Activated T-helper 2 cell treated with anti-CD3 and anti-CD28 coated beads, Interferon-gamma antibody, Interleukin-2, Interleukin-4, amounts not matched to agents 10 μg/mL and 5 μg/mL and 100 μg/mL, durations not matched to agents 14 hours and 24 hours and 36 hours (primary cell): ENCODE results near the gene ACTG1. TPM values are rescaled to one million over a fixed set of nuclear protein-coding genes. Genes with fewer than 3 reads are reported as not detected.
"Not testable (repeated sequence)": the region's sequence is repeated elsewhere in the genome, so short reads cannot be mapped to it uniquely, and the experiment has no call there.

Source experiments
- DNase-seq: peaks from one replicate; pipeline ENCODE4 v3.0.0; 2021; ENCODE audit warnings: low spot score
- H3K27ac Mint-ChIP-seq: one replicate; pipeline ENCODE4 v1.8.0; 2021; ENCODE audit warnings: mixed read lengths
- H3K27me3 Mint-ChIP-seq: one replicate; pipeline ENCODE4 v1.8.0; 2021; ENCODE audit warnings: low read depth, mixed read lengths
- H3K36me3 Mint-ChIP-seq: one replicate; pipeline ENCODE4 v1.8.0; 2021; ENCODE audit warnings: low read depth, mixed read lengths
- H3K4me1 Mint-ChIP-seq: one replicate; pipeline ENCODE4 v1.8.0; 2021; ENCODE audit warnings: low read depth, mixed read lengths
- H3K4me3 Mint-ChIP-seq: one replicate; pipeline ENCODE4 v1.8.0; 2021; ENCODE audit warnings: low read depth, mild to moderate bottlenecking, moderate library complexity, mixed read lengths
- H3K9me3 Mint-ChIP-seq: one replicate; pipeline ENCODE4 v1.8.0; 2021; ENCODE audit warnings: mixed read lengths
- intact Hi-C: fragments of 100-400 bp; cut with micrococcal nuclease; formaldehyde crosslinking; loops from one replicate; pipeline ENCODE4 v1.15.1; 2023
- total RNA-seq: library from RNA; stranded (reverse); gene quantifications from 2 replicates; pipeline ENCODE4 v1.2.3, GENCODE V29; 2022

Gene ACTG1
- total RNA-seq, 1 donor from 2014 or later: 4,174 TPM

DNA sequence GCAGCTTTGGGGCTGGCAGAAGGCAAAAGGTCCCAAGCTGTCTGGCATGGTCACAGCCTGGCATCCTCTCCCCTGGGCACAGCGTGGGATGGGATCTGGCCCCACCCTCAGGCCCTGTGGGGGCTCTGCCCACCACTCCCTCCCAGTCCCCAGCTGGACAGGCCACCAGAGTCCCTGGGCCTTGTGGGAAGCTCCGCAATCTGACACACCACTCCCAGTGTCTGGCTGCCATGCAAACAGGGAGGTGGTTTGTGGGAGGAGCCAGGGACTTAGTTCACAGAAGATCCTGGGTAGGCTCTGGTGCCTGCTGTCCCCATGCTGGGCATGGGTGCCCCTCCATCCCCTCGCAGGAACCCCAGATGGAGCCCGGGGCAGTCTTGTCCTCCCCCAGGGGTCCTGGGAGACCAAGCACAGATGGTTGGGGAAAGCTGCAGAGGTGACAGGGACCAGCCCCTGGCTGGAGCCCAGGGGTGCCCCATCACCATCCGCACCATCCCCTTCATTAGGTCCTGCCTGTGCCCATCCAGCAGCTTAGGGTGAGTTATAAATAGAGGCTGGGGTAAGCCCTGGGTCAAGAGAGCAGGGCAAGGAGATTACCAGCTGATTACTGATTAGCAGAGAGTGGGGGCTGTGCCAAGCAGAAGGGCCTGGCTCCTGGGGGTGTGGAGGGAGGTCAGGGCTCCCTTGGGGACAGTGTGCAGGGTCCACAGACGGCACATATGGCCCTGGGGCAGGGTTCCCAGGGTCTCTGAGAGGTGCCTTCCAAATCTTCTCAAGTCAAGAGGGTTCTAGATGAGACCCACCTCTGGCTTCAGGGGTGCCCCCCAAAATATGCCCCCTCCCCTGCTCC, 21.8 kb upstream of the ACTG1 start:
- intact Hi-C loops: no loop called here
- H3K4me1 Mint-ChIP-seq: no peaks in the 10 kb centered on the region
- H3K36me3 Mint-ChIP-seq: peaks cover 9% of the 10 kb centered on the region
- no peaks in the 10 kb centered on the region for H3K9me3 Mint-ChIP-seq
- no peak for DNase-seq
- no peak overlapping the region for H3K4me3 Mint-ChIP-seq
- H3K27ac Mint-ChIP-seq: no peak overlapping the region
- H3K27me3 Mint-ChIP-seq: peaks cover 6% of the 10 kb centered on the region

GRCh38 chr17:81533339-81534141, 20.9 kb upstream of the ACTG1 start:
- Mint-ChIP-seq H3K36me3 (peaks cover 9% of the 10 kb centered on the region), H3K4me3 (no peak overlapping the region), H3K4me1 (no peaks in the 10 kb centered on the region), H3K9me3 (no peaks in the 10 kb centered on the region), H3K27ac (no peak overlapping the region), H3K27me3 (peaks cover 6% of the 10 kb centered on the region)
- DNase-seq: no peak
- intact Hi-C loops: no loop called here

DNA sequence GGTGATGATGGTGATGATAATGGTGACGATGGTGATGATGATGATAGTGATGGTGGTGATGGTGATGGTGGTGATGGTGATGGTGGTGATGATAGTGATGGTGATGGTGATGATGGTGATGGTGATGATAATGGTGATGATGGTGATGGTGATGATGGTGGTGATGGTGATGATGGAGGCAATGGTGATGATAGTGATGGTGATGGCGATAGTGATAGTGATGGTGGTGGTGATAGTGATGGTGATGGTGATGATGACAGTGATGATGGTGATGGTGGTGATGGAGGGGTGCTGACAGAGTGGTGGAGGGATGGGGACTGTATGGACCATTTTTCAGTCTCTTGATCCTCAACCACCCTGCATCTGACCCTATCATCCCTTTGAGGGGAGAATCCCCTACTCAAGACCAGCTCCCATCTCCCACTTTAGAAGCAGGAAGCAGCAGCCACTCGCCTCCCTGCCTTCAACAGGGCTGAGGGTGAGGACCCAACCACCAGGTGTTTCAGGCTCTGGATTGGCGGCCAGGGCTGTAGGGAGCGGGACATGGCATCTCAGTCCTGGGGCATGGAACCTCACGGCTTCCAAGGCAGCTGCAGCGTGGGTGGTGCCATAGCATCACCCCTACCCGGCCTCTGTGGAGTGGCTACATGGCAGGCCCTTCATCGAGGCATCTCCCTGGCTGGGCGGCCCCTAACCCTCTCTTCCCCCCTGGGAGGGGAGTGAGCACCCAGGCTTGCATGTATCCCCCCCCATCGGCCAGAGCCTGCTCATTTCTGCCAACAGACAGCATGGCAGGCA, 20.1 kb upstream of the ACTG1 start:
- Mint-ChIP-seq H3K27me3 (peaks cover 6% of the 10 kb centered on the region), H3K4me1 (no peaks in the 10 kb centered on the region), H3K9me3 (no peaks in the 10 kb centered on the region), H3K27ac (no peak overlapping the region), H3K4me3 (no peak overlapping the region), H3K36me3 (peaks cover 3% of the 10 kb centered on the region)
- intact Hi-C loops: no loop called here
- DNase-seq: no peak

DNA sequence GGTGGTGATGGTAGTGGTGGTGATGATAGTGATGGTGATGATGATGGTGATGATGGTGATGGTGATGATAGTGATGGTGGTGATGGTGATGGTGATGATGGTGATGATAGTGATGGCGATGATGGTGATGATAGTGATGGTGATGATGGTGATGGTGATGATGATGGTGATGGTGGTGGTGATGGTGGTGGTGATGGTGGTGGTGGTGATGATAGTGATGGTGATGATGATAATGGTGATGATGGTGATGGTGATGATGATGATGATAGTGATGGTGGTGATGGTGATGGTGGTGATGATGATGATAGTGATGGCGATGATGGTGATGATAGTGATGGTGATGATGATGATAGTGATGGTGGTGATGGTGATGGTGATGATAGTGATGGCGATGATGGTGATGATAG, 19.4 kb upstream of the ACTG1 start:
- DNase-seq, intact Hi-C loops, H3K4me1 Mint-ChIP-seq, H3K4me3 Mint-ChIP-seq, H3K36me3 Mint-ChIP-seq, H3K27ac Mint-ChIP-seq, H3K9me3 Mint-ChIP-seq, H3K27me3 Mint-ChIP-seq: not testable (repeated sequence)

- DNase-seq, H3K27me3 Mint-ChIP-seq, intact Hi-C loops, H3K9me3 Mint-ChIP-seq, H3K4me3 Mint-ChIP-seq, H3K27ac Mint-ChIP-seq, H3K4me1 Mint-ChIP-seq, H3K36me3 Mint-ChIP-seq: not testable (repeated sequence)
Observed at GRCh38 chr17:81531013-81531412, 18.4 kb upstream of the ACTG1 start.

- intact Hi-C loops: no loop called here
- Mint-ChIP-seq H3K9me3 (no peaks in the 10 kb centered on the region), H3K27me3 (no peaks in the 10 kb centered on the region), H3K4me1 (no peaks in the 10 kb centered on the region), H3K4me3 (no peak overlapping the region), H3K36me3 (no peaks in the 10 kb centered on the region), H3K27ac (no peak overlapping the region)
- no peak for DNase-seq
Observed at GRCh38 chr17:81529437-81529803, 16.8 kb upstream of the ACTG1 start.

- H3K4me1 Mint-ChIP-seq: no peaks in the 10 kb centered on the region
- no peak overlapping the region for H3K27ac Mint-ChIP-seq
- no peak overlapping the region for H3K4me3 Mint-ChIP-seq
- no peaks in the 10 kb centered on the region for H3K36me3 Mint-ChIP-seq
- intact Hi-C loops: no loop called here
- no peaks in the 10 kb centered on the region for H3K9me3 Mint-ChIP-seq
- no peaks in the 10 kb centered on the region for H3K27me3 Mint-ChIP-seq
- no peak for DNase-seq
Observed at GRCh38 chr17:81528651-81529436, 16.2 kb upstream of the ACTG1 start.

DNA sequence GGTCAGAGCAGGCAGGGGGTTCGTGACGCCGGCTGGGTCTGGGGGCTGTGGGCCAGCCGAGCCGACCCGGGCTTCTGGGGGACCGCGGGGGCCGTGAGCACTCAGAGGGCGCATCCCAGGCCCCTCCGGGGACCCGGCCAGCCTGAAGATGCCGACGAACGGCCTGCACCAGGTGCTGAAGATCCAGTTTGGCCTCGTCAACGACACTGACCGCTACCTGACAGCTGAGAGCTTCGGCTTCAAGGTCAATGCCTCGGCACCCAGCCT, 15.7 kb upstream of the ACTG1 start:
- intact Hi-C loops: no loop called here
- DNase-seq: no peak
- no peaks in the 10 kb centered on the region for H3K9me3 Mint-ChIP-seq
- no peak overlapping the region for H3K4me3 Mint-ChIP-seq
- H3K27ac Mint-ChIP-seq: no peak overlapping the region
- H3K4me1 Mint-ChIP-seq: no peaks in the 10 kb centered on the region
- no peaks in the 10 kb centered on the region for H3K36me3 Mint-ChIP-seq
- no peaks in the 10 kb centered on the region for H3K27me3 Mint-ChIP-seq

DNA sequence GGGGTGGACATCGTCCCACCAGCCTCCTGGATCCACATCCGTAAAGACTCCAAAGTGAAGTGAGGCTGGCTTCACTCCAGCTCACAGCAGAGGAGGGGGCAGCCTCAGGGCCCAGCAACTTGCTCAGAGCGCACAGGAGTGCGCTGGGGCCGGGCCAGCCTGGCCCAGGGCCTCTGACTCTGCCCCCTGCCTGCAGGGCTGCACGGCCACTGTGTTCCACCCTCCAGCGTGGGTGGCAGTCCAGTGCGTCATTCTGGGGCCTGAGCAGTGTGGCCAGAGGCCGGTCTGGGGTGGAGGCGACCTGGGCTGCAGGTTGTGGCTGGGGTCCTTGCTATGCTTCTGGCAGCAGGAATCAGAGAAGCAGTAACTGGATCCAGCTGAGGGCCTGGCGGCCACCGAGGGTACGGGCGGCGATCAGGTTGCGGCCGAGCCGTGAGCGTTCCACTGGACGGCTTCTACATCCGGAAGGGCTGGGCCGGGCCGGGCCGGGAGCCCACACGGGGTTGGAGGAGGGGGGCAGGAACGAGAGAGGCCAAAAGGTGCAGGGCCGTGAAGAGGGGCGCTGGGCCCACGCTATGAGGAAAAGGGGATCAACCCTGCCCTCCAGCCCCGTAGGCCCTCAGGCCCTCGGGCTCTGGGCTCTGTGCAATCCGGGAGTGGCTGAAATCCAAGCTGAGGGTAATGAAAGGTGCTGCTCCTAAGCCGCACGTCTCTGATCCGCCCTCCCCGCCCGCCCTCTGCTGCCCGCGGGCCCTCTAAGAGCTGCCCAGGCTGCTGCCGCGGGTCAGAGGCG, 15.2 kb upstream of the ACTG1 start, which contains the start of gene FSCN2:
Gene FSCN2, plus strand, starts transcription at position 787 of the 793 bp plus-strand sequence. CDS start 155 bp downstream, outside the sequence.
- Mint-ChIP-seq H3K4me1 (no peaks in the 10 kb centered on the region), H3K4me3 (no peak within 1 kb of the TSS), H3K36me3 (no peaks in the 10 kb centered on the region), H3K27me3 (no peaks in the 10 kb centered on the region), H3K27ac (no peak within 1 kb of the TSS), H3K9me3 (no peaks in the 10 kb centered on the region)
- DNase-seq: no peak
- intact Hi-C loops: no loop called here

GRCh38 chr17:81526662-81527571, 14.3 kb upstream of the ACTG1 start:
- intact Hi-C loops: no loop called here
- no peak for DNase-seq
- Mint-ChIP-seq H3K4me3 (no peak overlapping the region), H3K27ac (no peak overlapping the region), H3K36me3 (no peaks in the 10 kb centered on the region), H3K9me3 (no peaks in the 10 kb centered on the region), H3K4me1 (peaks cover 3% of the 10 kb centered on the region), H3K27me3 (peaks cover 3% of the 10 kb centered on the region)

GRCh38 chr17:81524865-81525159, 12.2 kb upstream of the ACTG1 start:
- intact Hi-C loops: no loop called here
- H3K36me3 Mint-ChIP-seq: no peaks in the 10 kb centered on the region
- DNase-seq: no peak

More at GRCh38 chr17:81524865-81525159, 12.2 kb upstream of the ACTG1 start:
- Mint-ChIP-seq H3K9me3 (no peaks in the 10 kb centered on the region), H3K4me1 (peaks cover 6% of the 10 kb centered on the region), H3K27ac (no peak overlapping the region), H3K4me3 (no peak overlapping the region), H3K27me3 (peaks cover 3% of the 10 kb centered on the region)
